ENCODE measurements around the gene CSTPP1. TPM values are rescaled to one million over a fixed set of nuclear protein-coding genes. Genes with fewer than 3 reads are reported as not detected.

Gene CSTPP1
- total RNA-seq, 2 donors from 2014 or later, result 35.8 to 63.6 TPM

DNA sequence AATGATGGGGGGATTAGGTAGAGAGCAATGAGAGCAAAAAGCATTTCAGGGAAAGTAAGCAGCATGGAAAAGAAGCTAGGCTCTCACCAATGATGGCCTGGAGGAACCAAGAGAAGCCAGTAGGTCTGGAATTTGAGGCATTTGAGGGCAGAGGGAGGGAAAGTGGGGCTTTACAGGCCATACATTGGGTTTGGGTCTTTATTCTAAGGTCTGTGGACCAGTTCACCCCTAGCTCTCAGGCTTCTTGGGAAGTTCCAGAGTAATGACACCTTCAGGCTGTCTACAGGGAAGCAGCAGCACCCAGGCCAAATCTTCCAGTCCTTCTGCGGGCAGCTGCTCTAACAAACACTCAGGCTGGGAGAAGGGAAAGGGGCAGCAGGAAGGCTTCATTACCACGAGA is 210.7 kb downstream of the CSTPP1 start:
- no peak overlapping the region for H3K4me3 ChIP-seq
- intact Hi-C loops (cut with DNase I), result no loop called here
- H3K36me3 ChIP-seq, result no peaks in the 10 kb centered on the region
- no peaks in the 10 kb centered on the region for H3K9me3 ChIP-seq
- no peaks in the 10 kb centered on the region for H3K27me3 ChIP-seq
- DNase-seq, result no peak
- H3K4me1 ChIP-seq, result peaks cover under 1% of the 10 kb centered on the region
- no peak for TF ChIP-seq CTCF (IDR thresholded peaks at IDR 0.05)
- no peak overlapping the region for H3K9ac ChIP-seq (ENCODE audit: low read depth in 2 of 2, low read length in 2 of 2)
- no peak overlapping the region for H3K27ac ChIP-seq

- Histone ChIP-seq H3K36me3 (no peaks in the 10 kb centered on the region), H3K27me3 (no peaks in the 10 kb centered on the region), H3K4me1 (peaks cover 5% of the 10 kb centered on the region), H3K4me3 (no peak overlapping the region), H3K9ac (ENCODE audit: low read depth in 2 of 2, low read length in 2 of 2) (no peak overlapping the region), H3K9me3 (no peaks in the 10 kb centered on the region), H3K27ac (no peak overlapping the region)
- TF ChIP-seq CTCF (IDR thresholded peaks at IDR 0.05), result no peak
- intact Hi-C loops (cut with DNase I), result no loop called here
- no peak for DNase-seq
Observed at GRCh38 chr11:47147681-47148080, 211.1 kb downstream of the CSTPP1 start.

DNA sequence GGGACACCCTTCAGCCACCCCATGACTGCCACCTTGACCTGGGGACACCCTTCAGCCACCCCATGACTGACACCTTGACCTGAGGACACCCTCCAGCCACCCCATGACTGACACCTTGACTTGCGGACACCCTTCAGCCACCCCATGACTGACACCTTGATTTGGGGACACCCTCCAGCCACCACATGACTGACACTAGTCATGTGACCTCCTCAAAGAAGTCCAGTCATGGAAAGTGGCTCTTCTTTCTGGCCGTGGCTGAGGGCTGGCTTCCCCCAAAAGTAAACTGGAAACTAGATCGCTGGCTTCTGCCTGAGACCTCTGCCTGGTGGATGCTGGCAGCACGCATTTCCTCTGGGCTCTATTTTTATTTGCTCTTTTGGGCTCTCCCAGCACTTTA is 211.7 kb downstream of the CSTPP1 start:
- intact Hi-C loops (cut with DNase I), result no loop called here
- Histone ChIP-seq H3K27me3 (no peaks in the 10 kb centered on the region), H3K4me3 (no peak overlapping the region), H3K9ac (ENCODE audit: low read depth in 2 of 2, low read length in 2 of 2) (no peak overlapping the region), H3K9me3 (no peaks in the 10 kb centered on the region), H3K27ac (no peak overlapping the region), H3K36me3 (no peaks in the 10 kb centered on the region), H3K4me1 (peaks cover 9% of the 10 kb centered on the region)
- TF ChIP-seq CTCF (IDR thresholded peaks at IDR 0.05), result no peak
- DNase-seq, result no peak

DNA sequence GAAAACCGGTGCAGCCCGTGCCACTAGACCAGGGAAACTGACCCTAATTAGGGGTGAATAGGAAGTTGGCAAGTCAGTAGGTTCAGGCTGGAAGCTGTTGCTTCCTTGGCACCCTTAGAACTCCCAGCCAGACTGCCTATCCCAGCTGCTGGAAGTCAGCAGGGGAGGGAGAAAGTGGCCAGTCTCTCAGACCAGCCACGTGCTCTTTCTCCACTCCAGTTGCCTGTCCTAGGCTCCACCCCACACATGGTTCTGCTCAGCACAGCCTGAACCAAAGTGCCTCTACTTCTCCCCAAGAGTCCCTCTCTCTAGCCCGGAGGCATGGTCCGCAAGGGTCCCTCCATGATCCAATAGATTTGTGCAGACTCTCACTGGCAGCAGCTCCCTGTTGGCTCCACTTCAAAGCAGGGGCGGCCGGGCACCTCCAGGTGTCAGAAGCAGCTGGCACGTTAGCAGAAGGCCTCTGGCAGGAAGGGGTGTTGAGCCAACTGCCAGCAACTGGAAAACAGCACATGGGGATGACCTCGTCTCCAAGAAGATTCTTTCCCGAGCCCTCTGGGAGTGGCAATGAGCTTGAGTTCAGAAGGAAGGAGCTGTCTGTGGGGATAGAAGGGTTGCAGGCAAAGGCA is 212.5 kb downstream of the CSTPP1 start:
- H3K4me1 ChIP-seq, result peaks cover 14% of the 10 kb centered on the region
- no peaks in the 10 kb centered on the region for H3K36me3 ChIP-seq
- H3K27me3 ChIP-seq, result no peaks in the 10 kb centered on the region
- H3K4me3 ChIP-seq, result no peak overlapping the region
- no peak for TF ChIP-seq CTCF (IDR thresholded peaks at IDR 0.05)
- H3K9me3 ChIP-seq, result no peaks in the 10 kb centered on the region
- intact Hi-C loops (cut with DNase I), result no loop called here
- H3K9ac ChIP-seq (ENCODE audit: low read depth in 2 of 2, low read length in 2 of 2), result peak overlapping the region in 1 of 2 donors; percentile 23
- DNase-seq, result peak; percentile 31
- H3K27ac ChIP-seq, result no peak overlapping the region

DNA sequence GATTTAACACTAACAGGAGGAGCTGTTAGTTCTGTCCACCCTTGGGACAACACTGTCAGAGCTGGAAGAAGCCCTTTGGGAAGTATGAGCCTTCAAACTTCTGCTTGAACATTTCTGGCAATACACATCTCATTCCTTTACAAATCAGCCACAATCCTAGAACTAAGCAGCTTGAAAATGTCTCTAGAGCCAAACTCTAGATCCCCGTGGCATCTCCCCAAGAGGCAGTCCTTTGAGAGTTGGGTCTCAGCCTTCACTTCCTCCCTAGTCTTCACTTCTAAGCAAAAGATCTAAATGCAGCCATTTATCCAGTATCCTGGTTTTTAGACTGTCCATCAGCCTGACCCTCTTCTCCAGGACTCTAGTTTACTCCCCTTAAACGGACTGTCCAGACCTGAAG is 213.2 kb downstream of the CSTPP1 start:
- Histone ChIP-seq H3K36me3 (no peaks in the 10 kb centered on the region), H3K4me3 (no peak overlapping the region), H3K9ac (ENCODE audit: low read depth in 2 of 2, low read length in 2 of 2) (no peak overlapping the region), H3K9me3 (no peaks in the 10 kb centered on the region), H3K27me3 (no peaks in the 10 kb centered on the region), H3K27ac (no peak overlapping the region), H3K4me1 (peaks cover 14% of the 10 kb centered on the region)
- no peak for DNase-seq
- intact Hi-C loops (cut with DNase I), result no loop called here
- TF ChIP-seq CTCF (IDR thresholded peaks at IDR 0.05), result no peak
